CD4-positive, alpha-beta T cell treated with Interferon gamma for 1 hour (primary cell): ENCODE measurements around the gene HIP1R.

Experiments
- DNase-seq: peaks from one replicate; pipeline ENCODE4 v3.0.0-alpha.2; 2020

Gene HIP1R

DNA sequence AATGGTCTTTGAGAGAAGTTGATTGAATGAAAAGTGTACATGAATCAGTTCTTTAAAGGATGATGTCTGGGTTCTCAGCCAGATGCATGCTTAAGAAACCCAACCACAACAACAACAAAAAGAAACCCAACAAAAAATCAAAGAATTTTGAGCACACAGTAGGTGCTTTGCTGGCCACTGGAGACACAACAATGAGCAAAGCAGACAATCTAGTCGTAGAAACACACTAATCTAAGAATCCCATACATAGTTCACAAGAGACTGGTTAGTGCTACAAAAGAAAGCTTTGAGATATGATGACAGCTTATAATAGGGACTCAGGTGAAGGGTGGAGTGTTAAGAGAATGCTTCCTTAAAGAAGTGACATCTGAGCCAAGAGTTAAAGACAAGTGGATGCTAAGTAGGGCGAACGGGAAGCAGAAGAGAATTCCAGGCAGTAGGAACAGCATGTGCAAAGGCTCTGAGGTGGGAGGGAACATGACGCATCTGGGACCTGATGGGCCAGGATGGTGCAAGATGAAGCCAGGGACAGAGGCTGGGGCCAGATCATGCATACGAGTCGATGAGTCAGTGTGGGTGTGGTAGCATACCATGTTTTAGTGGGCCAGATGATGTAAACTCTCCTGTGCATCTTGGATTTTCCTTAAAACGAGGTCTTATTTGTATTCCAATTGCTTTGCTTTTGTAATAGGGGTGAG, 4.6 kb upstream of the HIP1R start:
- no peak for DNase-seq

DNA sequence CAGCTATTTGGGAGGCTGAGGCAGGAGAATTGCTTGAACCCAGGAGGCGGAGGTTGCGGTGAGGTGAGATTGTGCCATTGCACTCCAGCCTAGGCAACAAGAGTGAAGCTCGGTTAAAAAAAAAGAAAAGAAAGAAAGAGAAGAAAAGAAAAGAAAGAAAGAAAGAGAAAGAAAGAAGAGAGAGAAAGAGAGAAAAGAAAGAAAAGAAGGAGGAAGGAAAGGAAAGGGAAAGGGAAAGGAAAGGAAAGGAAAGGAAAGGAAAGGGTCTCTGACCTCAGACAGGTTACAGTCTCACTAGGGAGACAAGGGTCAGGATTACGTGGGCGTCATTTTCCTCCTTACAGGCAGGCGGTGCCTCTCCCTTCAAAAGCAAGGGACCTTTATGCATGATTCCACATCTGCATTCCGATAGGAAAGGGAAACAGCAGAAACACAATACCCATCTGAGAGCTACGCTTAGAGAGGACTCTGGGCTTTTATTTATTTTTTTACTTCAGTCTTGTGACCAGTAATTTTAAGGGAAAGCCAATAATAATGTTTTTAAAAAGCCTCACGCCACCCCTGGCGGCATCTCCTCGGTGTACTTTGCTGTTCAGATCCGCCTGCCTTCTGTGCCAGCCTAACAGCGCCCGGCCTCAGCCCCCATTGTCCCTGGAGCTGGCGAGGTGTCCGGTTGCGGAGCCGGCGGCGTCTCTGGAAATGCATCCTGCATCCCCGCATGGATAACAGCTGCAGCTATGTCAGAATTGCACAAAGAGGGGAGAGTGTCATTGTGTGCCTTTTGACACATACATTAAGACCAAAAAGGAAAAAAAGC, 945 bp upstream of the HIP1R start:
- DNase-seq: no peak

DNA sequence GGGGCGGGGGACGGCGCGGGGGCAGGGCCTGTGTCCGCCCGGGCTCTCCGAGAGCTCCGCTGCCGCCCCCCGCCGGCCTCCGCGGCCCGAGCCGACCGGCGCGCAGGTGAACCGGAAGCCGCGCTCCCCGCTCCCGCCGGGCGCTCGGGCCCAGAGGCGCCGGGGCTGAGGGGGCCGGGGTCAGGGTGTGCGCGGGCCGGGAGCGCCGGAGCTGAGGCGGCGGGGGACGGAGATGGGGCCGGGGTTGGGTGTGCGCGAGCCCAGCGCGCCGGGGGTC, 431 bp downstream of the HIP1R start:
- DNase-seq: peak; percentile 24

DNA sequence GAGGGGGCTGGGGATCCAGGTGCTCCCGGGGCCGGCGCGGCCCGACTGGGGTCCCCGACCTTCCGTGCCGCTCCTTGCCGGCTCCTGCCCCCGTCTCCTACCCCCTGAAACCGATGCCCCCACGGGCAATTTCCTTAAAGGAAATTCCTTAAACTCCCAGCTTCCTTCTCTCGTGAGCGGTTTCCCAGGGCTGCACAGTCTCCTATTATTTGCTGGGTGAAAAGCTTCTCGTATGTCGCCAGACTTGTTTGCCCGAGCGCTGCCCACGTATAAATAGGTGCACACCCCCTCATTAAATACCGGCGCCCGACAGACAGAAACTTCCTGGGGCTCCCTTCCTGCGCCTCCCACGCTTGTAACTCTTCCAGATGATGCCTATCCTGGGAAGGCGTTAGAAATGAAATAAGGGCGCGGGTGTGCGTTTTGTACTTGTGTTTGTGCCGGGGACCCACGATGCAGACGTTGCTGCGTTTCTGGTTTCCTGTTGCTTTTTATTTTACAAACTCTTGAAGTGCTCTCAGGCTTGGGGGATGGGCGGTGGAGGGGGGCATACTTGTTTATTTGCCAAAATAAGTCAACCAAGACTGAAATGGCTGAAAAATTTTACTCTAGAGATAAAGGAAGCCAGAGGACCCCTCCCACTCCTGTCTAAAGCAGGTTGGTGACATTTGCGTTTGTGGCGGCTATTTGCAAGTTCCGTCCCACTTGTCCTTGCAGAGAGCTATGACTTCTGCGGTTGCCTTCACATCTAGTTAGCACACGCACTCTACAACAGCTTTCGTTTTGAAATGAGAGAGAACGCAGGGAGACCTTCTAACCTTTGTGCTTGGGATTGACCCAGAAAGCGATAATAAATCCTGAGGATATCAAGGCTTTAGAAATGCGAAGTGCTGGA, 1.0 kb downstream of the HIP1R start:
- peak; percentile 66 for DNase-seq

DNA sequence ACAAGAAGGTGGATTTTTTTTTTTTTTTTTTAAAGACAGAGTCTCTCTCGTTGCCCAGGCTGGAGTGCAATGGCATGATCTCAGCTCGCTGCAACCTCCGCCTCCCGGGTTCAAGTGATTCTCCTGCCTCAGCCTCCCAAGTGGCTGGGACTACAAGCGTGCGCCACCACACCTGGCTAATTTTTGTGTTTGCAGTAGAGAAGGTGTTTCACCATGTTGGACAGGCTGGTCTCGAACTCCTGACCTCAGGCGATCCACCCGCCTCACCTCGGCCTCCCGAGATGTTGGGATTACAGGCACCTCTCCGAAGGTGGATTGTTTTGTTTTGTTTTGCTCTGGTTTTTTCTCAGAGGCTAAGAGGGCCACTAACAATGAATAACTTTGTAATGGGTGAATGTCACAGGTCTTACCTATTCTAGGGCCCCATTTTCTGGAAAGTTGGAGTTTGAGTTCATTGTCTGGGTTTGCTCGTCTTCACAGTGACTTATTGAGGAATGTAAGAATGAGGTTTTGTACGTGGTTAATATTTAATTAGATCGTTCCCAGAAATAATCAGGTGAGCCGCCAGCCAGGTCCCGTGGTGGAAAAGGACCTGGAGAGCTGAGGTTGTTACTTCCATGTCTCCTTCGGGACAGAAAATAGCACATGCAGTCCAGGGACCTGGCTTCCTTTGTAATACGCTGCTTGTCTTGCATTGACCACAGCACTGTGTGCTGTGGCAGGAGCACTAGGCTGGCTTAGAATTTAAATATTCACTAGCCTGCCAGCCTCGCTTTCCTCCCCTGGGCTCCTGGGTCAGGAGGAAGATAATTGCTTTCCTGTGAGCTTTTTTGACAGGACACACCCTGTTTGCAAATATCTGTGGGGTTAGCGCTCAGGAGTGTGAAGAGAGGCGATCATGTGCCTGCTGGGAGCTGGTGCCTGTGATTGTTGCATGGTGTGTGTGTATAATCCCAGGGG, 2.3 kb downstream of the HIP1R start:
- DNase-seq: no peak

DNA sequence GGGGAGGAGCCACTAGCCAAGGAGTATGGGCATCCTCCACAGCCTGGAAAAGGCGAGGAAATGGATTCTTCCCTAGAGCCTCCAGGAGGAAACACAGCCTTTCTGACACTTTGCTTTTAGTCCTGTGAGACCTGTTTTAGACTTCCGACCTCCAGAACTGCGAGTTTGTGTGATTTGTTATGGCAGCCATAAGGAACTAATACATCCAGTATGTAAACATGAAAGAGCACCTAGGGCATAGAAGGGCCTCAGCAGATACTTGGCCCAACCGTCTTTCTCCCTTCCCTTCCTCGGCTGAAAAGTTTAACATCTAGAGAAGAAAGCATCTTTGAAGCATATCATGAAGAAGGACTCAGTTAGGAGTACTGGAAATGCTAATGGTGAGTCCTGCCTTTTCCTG, 3.6 kb downstream of the HIP1R start:
- DNase-seq: no peak

DNA sequence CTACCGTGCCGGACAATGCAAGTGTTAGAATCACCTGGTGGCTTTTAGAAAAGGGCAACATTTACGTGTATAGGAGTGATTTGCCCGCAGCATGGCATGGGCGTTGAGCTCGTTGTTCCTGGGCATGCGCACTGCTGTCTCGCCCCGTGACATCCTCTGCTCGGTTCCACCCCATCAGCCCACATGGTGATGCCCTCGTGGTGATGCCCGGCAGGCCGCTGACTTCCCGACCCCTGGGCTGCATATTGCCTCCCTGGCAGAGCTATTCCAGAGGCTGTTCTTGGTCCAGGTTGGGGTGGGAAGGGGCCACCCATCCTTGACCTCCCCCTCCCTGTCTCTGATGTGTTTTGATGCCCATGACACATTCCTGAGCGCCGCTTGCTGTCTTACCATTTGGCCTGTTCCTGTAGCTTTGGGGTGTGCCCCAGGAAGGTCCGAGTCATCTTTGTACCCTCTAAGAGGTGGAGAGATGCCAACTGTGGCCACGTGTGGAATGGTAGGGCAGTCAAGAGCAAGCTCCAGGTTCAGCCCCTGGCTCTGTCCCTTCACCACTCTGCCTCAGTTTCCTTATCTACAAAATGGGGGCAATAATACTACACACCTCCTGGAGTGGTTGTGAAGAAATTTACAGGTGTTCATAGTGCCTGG, 4.8 kb downstream of the HIP1R start:
- no peak for DNase-seq

DNA sequence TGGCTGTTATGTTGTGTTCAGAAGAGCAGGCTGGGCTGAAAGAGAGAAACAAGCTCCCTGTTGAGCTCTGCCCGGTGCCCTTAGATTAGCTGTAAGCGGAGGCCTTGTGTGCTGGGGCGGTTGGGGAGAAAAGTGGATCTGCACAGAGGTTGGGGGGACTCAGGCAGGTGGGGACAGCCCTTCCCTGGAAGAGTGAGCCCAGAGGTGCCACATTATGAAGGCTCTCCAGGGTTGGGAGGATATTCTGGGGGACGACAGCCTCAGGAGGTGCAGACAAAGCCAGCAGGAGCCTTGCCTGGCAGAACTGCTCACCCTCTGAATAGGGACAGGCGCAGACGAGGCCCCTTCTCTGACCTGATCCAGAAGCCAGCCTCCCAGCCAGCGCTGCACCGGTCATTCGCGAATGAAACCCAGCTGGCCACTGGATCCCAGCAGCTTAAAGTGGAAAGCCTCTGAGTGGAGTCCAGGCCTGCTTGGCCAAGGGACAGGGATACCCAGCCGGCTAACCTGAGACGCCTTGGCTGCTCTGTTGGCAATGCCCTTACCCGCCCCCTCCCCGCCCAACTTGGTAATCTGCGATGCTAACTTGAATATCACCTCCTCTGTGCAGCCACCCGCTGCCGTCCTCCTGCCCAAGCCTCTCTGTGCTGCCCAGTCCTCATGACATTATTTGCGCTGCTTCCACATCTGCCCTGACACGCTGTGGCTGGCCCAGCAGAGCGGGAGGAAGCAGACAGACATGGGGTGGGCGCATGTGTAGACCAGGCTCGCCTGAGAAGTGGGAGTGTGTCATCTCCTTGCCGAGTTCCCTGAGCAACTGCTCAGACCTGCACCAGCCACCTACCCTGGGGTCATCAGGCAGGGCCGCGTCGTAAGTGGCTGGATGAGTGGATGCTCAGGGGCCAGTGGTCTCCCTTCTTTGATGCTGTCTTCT, 5.6 kb downstream of the HIP1R start:
- no peak for DNase-seq

DNA sequence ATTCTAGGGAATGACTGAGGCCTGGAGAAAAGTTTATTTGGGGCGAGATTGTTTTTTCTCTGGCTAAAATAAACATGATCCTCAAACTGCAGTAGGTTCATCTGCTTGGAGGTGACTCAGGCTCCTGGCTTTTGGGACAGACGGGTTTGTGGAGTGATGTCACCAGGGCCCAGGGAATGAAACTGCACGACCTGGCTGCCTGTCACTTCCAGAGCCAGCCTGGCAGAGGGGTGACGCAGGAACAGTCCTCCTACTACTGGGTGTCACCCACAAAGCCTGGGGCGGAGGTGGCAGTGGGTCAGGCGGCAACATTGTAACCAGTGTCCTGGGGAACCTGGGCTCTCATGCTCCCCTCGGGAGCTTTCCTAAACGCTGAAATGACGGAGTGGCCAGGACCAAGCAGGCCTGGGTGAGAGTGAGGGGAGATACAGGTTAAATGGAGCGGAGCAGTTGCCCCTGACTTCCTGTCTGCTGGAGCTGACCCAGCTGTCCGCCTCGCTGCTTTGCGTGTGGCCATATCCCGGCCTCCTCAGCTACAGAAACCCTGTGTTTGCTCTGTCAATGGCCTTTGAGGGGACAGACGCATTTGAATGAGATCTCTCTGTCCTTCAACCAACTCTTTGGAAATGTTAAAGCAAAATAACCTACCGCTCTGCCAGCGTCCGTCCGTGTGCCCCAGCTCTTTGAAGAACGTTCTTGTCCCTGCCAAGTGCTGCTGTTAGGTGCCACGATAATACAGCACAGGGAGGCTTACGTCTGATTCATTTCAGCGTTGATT, 6.5 kb downstream of the HIP1R start:
- no peak for DNase-seq

DNA sequence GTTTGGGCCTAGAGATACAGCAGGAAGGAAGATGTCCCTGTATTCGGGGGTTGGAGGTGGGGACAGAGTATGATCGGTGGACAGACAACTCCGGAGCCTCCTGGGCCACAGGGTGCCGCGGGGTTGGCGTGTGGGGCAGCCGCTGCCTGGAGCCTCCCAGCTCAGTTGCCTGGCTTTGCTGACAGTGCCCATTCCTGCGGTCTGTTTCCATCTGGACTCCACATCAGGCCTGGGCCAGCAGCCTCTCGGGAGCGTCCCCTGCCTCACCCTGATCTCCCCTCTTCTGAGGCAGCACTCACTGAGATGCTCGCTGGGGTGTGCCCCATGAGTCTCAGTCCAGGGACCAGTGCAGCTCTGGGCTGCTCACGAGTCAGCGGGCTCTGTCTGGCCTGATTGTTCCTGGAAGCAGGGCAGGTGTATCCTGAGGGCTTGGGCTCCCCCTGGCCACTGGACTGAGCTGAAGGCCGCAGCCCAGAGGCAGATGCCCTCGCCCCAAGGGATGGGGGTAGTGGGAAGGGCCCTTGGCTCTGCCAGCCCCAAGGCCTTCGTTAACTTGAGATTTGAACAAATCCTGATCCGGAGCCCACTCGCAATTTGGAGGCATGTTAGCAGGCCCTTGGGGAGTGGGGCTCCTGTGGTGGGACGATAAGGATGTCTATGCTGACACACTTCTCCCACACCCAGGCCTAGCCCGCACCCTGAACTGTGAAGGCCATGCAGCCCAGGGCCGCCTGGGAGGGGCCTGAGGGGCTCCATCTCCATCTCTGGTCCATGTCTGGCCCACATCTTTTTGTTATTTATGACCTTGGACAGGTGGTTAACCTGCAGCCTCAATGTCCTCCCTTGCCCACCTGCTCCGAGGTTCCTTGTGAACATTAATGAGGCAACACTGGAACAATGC, 7.5 kb downstream of the HIP1R start:
- DNase-seq: no peak

DNA sequence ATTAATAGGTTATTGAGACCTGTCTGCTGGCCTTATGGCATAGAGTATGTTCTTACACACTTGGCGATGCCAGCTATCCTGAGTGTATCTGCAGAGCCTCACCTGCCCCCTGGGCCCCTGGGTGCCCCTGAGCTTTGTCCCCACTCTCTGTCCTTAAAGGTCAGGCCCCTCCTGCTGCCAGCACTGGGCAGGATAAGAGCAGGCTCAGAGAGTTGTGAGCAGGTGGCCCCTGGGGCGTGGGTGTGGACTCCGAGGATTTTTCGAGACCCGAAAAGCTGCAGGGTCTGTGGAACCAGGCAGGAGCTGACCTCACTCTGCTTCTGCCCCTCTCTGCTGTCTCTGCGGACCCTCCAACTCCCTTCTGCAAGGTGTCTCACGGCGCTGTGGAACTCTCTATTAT, 8.2 kb downstream of the HIP1R start:
- DNase-seq: no peak

DNA sequence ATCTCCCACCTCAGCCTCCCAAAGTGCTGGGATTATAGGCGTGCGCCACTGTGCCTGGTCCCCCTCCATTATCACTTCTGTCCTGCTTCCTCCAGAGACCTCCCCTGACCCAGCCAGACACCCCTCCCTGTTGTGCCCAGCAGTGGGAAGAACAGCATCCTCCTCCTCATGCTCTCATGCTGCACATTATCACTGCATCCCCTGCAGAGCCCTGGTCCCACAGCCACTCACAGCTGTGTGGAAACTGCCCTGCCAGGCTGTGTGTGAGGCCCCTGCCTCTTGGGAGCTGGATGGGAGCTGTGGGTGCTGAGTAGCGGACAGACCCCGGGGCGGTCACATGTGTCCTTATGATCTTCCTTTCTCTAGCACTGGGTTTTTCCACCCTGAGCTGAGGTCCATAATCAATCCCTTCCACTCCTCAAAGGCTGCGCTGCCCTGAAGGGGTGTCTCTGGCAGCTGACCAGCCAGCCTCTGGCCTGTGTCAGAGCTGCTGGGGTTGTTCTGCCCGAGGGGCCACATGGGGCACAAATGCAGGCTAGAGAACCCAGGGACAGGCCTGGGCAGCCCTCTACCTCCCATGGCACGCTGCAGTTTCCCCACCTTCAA, 9.2 kb downstream of the HIP1R start:
- no peak for DNase-seq

DNA sequence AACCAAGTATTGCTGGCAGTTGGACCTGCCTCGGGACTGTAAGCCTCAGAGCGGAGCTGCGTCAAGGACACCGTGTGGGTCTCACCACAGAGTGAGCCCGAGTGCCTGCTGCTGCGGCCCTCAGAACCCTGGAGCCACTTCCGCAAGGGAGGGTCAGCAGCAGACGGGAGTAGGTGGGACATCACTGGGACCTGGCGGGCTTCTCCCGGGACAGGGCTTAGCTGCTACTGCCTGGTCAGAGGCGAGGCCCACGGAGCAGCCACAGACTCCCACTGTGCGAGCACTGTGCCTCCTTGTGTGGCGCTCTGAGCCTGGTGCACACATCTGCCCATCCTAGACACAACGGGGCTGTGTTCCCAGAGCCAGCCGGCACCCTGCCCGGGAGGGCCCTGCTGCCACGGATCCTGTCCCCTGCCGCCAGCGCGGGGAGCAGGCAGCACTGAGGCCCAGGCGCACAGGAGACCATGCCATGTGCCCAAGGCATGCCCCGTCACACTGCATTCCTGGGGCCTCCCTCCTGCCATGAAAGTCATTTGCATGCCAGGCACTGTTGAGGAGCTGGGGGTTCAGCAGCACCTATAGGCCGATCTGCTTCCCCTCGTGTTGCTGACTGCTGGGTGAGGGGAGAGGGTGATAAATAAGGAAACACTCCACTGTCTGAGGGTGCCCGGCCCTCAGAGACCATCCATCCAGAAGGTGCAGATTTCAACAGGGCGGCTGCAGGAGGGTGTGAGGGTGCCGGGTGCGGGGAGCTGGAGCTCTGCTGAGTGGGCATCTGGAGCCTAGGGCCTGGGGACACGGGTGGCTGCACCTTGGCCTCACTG, 10.0 kb downstream of the HIP1R start:
- no peak for DNase-seq

DNA sequence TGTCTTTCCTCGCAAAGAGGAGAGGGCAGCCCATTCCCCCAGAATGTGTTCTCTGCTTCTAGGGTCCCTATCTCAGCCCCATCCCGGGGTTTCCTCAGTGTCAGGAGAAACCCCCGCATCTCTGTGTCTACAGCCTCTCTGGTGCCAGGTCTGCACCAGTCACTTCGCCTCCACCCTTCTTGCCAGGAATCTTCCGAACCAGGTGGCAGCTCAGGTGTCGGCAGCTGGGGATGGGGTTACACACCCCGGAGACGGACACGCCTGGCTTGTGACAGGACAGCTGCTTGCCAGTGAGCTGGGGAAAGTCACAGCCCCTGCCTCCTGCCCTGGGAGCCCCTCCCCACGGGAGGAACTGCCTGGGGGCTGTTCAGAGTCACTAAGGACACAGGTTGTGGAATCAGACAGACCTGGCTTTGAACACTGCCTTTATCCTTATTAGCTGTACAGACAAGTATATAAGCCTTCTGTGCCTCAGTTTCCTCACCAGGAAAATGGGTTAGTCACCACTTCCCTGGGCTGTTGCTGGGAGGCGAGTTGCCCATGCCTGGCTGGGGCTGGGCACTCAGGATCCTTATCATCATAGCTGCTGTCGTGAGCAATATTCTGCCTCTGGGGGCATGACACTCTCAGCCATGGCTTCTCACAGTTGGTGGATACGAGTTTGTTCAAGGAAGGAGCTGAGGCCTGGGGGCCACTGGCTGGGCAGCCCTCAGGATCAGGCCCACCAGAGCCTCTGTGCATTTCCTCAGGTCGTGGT, 10.8 kb downstream of the HIP1R start:
- DNase-seq: no peak

DNA sequence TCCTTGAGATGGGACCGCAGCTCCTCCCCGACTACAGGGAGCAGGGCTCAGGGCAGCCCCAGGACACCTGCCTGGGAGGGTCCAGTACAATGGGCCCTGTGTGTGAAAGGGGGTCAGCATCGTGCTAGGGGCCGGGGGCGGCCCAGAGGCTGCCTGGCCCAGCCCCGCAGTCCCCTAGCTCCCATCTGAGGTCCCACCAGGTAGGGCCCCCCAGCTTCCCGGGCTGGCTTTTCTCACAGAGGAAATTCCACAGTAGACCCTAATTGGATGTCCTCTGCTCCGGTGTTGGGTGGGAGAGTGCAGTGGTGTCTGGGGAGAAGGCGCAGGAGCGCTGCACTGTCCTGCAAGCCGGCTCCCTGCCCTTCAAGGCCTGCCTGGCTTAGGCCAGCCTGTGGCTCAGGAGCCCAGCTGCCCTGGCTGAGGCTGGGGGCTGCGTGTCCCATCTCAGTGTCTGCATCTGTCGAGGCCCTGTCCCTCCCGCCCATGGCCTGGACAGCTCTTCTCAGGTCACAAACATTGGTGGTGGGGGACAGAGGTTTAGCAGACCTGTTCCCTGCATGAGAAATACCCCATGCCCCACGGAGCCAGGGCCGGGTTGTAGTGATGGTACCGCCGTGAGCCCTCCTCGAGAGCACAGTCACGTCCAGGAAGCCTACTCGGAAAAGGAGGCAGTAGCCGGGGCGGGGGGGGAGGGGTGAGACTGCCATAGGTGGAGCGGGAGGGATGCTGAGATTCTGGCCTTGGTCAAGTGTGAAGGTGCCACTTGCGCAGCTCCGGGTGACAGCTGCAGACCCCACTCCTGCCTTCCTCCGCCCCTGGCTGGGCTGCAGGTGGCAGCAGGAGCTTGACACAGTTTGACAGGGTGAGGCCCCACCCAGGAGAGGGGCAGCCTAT, 11.6 kb downstream of the HIP1R start:
- no peak for DNase-seq

DNA sequence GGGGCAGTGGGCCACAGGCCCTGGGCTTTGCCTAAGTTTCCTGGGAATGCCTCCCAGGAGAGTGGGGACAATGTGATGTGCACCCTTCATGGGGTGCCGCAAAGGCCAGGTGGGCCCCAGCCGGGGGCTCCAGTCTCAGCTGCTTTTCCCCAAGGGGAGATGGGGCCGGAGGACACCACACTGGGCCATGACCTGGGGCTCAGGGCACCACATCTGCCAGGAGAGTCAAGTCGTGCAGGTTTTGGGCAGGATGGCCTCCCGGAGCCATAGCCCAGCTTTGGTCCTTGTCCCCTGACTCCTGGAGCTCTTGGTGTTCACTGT, 12.2 kb downstream of the HIP1R start:
- DNase-seq: no peak
